Gastroesophageal sphincter (tissue), 3 donors: ENCODE data around the gene SPEN.
A peak's percentile ranks its signal among the peaks of the same experiment; 100 is the strongest.

Source experiments
- POLR2AphosphoS5 ChIP-seq: sonication (generic); formaldehyde crosslinking; IDR thresholded peaks from one replicate; pipeline ENCODE4 v1.6.1; 2017; ENCODE audit warnings: antibody characterized with exemption
- TF ChIP-seq, protein P1 (sequence below), 4 experiments: fragments of 200-600 bp in 2 of 4; fragments of 450-650 bp in 2 of 4; sonication (generic) in 1 of 4; IDR thresholded peaks; one replicate each; pipeline ENCODE4 v1.5.1; 2017 to 2019; ENCODE audit warnings: antibody characterized with exemption in 4 of 4, mild to moderate bottlenecking in 2 of 4, moderate library complexity in 2 of 4

DNA sequence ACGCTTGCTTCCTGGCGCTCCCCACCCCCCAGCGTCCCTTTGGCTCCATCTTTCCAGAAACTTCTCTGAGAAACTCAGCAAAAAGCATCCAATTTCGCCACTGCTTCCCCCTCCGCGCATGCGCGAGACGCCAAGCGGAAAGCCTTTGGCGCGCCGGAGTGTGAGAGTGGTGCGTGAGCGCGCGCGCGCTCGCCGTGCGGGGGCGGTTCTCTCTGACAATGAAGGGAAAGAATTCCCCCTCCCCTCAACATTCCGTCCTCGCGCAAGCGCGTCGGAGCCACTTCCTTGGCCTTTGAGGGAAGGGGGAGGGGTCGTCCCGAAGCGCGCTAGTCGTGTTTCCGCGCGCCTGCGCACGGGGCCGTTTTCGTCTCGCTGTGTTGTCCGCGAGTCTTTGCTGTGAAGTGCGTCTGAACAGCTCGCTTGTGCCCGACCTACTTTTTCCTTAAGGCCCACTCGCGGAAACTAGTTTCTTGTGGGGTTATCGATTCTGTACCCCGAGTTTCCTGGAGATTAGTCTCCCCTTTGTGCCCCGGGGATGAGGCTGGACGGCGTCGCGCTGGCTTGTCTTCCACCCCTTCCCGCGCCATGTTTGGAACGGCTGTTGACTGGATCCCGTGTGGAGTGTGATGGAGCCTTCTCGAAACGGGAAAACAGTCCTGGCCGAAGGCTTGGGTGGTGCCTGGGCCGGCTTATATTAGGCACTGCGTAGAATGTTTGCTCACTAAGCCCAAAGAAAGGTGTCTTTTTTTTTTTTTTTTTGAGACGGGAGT, 11.6 kb upstream of the SPEN start:
- TF ChIP-seq, protein P1, sequence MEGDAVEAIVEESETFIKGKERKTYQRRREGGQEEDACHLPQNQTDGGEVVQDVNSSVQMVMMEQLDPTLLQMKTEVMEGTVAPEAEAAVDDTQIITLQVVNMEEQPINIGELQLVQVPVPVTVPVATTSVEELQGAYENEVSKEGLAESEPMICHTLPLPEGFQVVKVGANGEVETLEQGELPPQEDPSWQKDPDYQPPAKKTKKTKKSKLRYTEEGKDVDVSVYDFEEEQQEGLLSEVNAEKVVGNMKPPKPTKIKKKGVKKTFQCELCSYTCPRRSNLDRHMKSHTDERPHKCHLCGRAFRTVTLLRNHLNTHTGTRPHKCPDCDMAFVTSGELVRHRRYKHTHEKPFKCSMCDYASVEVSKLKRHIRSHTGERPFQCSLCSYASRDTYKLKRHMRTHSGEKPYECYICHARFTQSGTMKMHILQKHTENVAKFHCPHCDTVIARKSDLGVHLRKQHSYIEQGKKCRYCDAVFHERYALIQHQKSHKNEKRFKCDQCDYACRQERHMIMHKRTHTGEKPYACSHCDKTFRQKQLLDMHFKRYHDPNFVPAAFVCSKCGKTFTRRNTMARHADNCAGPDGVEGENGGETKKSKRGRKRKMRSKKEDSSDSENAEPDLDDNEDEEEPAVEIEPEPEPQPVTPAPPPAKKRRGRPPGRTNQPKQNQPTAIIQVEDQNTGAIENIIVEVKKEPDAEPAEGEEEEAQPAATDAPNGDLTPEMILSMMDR (IDR thresholded peaks at IDR 0.05), result no peak
- TF ChIP-seq POLR2AphosphoS5, result peak; percentile 86
